ENCODE results near the gene FAM228B. TPM values are rescaled to one million over a fixed set of nuclear protein-coding genes. Genes with fewer than 3 reads are reported as not detected.

The FAM228B gene
- total RNA-seq, 1 experiment from 2014 or later, result 6.4 TPM

DNA sequence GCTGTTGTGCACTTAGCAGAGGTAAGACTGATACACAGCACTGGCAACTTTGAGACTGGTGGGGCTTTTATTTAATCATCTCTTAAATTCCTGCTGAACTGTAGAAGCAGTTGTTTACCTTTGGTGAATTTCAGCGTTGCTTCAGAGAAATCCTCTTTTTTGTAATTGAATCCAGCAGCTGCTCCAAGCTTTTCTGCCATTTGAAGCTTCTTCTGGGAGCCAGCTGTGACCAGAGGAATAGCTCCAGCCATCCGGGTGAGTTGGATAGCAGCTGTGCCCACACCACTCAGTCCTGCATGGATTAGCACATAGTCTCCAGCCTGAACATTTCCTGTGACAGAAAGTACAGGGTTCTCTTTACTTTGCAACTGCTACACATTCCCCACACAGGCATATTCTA is 42.6 kb upstream of the FAM228B start:
- no peaks in the 10 kb centered on the region for H3K9me2 ChIP-seq (replicated peaks; ENCODE audit: insufficient read depth, low read length)
- H3K79me2 ChIP-seq (ENCODE audit: low read length), result peaks cover 4% of the 10 kb centered on the region
- no peaks in the 10 kb centered on the region for H4K20me1 ChIP-seq (ENCODE audit: insufficient read depth, low read depth, low read length)
- H3K4me3 ChIP-seq (ENCODE audit: low read length), result no peak overlapping the region
- peaks cover 27% of the 10 kb centered on the region for H3K4me1 ChIP-seq (ENCODE audit: low read length)
- H3K36me3 ChIP-seq (ENCODE audit: insufficient read depth, low read length), result no peaks in the 10 kb centered on the region; the same call in 1 of the 2 replicates
- H3K4me2 ChIP-seq (ENCODE audit: low read depth, low read length, poor library complexity, severe bottlenecking), result no peak overlapping the region
- no peak overlapping the region for H2AFZ ChIP-seq (ENCODE audit: low read length)
- H3K27ac ChIP-seq (ENCODE audit: low read length), result no peak overlapping the region
- H3K27me3 ChIP-seq (ENCODE audit: low read length), result no peaks in the 10 kb centered on the region
- no peak for DNase-seq
- no peak overlapping the region for H3K9ac ChIP-seq (ENCODE audit: low read length)
- no peaks in the 10 kb centered on the region for H3K9me3 ChIP-seq (ENCODE audit: low read length)

- Histone ChIP-seq H3K9me3 (ENCODE audit: low read length) (no peaks in the 10 kb centered on the region), H2AFZ (ENCODE audit: low read length) (peak overlapping the region; percentile 71; the same call in 1 of the 2 replicates), H3K4me1 (ENCODE audit: low read length) (peaks cover 20% of the 10 kb centered on the region), H3K4me2 (ENCODE audit: low read depth, low read length, poor library complexity, severe bottlenecking) (peak overlapping the region; percentile 97), H3K9ac (ENCODE audit: low read length) (peak overlapping the region; percentile 84), H3K4me3 (ENCODE audit: low read length) (peak overlapping the region; percentile 70), H3K27me3 (ENCODE audit: low read length) (no peaks in the 10 kb centered on the region), H3K36me3 (ENCODE audit: insufficient read depth, low read length) (no peaks in the 10 kb centered on the region; the same call in 1 of the 2 replicates), H3K27ac (ENCODE audit: low read length) (peak overlapping the region; percentile 93), H3K79me2 (ENCODE audit: low read length) (no peaks in the 10 kb centered on the region), H3K9me2 (replicated peaks; ENCODE audit: insufficient read depth, low read length) (no peaks in the 10 kb centered on the region), H4K20me1 (ENCODE audit: insufficient read depth, low read depth, low read length) (no peaks in the 10 kb centered on the region)
- DNase-seq, result peak; percentile 54
Measured at GRCh38 chr2:24082787-24083566, 40.3 kb upstream of the FAM228B start.

DNA sequence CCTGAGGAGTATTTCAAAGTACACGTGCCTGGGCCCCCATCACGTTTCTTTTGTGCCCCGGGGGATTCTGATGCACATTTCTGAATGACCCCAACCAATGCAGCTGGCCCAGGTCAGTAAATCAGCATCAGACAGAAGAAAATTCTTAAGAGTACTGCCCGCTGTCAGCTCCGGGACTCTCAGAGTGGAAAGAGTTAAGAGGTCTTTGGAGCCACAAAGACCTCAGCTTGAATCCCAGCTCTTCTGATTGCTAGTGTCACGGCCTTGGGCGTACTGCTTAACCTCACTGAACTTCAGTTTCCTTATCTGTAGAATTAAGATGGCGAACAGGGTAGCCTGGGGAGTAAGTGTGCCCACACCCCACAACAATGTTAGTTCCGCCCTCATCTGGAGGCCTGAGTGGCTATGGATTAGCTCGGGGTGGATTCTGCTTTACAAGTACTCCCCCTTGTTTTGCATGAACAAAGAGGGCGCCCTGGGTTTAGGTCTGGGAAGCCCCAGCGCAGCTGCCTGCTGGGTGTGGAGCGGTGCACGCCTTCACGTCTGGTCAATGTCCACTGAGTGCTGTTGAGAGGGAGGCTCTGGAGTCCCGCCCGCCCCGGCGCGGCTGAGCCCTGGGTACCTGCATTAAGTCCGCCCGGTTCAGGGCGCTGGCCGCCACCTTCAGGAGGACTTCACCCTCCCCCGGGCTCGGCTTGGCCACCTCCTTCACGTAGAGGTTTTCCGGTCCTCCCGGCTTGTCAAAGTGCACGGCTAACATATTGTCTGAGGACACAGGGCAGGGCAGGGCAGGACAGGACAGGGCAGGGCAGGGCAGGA is 39.5 kb upstream of the FAM228B start:
- Histone ChIP-seq H3K79me2 (ENCODE audit: low read length) (no peaks in the 10 kb centered on the region), H3K27ac (ENCODE audit: low read length) (peak overlapping the region; percentile 93), H3K9ac (ENCODE audit: low read length) (peak overlapping the region; percentile 84), H2AFZ (ENCODE audit: low read length) (peak overlapping the region; percentile 90; the same call in 1 of the 2 replicates), H3K36me3 (ENCODE audit: insufficient read depth, low read length) (no peaks in the 10 kb centered on the region; the same call in 1 of the 2 replicates), H3K9me3 (ENCODE audit: low read length) (no peaks in the 10 kb centered on the region), H3K4me3 (ENCODE audit: low read length) (peak overlapping the region; percentile 70), H4K20me1 (ENCODE audit: insufficient read depth, low read depth, low read length) (no peaks in the 10 kb centered on the region), H3K4me2 (ENCODE audit: low read depth, low read length, poor library complexity, severe bottlenecking) (peak overlapping the region; percentile 97), H3K4me1 (ENCODE audit: low read length) (peaks cover 18% of the 10 kb centered on the region), H3K27me3 (ENCODE audit: low read length) (no peaks in the 10 kb centered on the region), H3K9me2 (replicated peaks; ENCODE audit: insufficient read depth, low read length) (no peaks in the 10 kb centered on the region)
- DNase-seq, result peak; percentile 98

DNA sequence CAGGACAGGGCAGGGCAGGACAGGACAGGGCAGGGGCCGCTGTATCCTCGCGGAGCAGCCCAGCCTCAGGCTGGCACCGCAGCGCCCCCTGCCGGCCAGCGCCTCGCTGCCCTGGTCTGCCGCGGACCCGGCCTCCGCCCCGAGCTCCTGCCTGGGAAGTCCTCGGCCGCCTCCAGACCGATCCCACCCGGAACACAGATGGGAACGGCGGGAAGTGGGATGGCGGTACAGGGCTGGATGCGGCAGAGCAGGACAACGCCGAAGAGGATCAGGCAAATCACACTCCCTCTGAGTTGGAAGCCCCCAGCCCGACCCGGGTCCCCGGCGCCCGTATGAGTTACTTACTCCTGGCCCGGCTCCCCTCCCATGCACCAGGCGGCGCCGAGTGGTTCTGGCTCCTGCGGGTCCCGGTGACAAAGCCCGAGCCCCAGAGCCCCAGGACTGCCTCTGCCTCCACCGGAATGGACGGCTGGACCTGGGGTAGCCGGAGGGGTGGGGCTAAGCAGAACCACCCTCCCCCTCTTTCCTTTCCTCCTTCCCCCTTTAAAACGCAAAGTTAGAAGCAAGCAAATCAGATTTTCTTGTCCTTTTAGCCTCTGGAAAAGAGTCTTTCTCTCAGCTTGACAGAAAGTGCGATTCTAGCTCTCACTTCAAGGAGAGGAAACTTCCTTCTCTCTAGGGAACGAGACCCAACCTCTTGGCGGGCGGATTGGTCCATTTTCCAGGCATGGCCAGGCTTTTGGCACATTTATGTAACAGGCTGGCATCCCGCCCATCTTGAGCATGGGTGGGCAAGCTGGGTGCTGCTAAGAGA is 38.7 kb upstream of the FAM228B start, which contains the start of gene TP53I3:
TP53I3 (minus strand) TSS at position 449 of the 814 bp plus-strand sequence. CDS start 508 bp downstream, outside the sequence.
- H3K4me1 ChIP-seq (ENCODE audit: low read length), result peaks cover 18% of the 10 kb centered on the region
- H3K4me3 ChIP-seq (ENCODE audit: low read length), result peak within 1 kb of the TSS; percentile 70

GRCh38 chr2:24085200-24085489 is 38.1 kb upstream of the FAM228B start:
- Histone ChIP-seq H4K20me1 (ENCODE audit: insufficient read depth, low read depth, low read length) (no peaks in the 10 kb centered on the region), H2AFZ (ENCODE audit: low read length) (peak overlapping the region; percentile 90), H3K9ac (ENCODE audit: low read length) (peak overlapping the region; percentile 84), H3K27ac (ENCODE audit: low read length) (peak overlapping the region; percentile 93), H3K9me2 (replicated peaks; ENCODE audit: insufficient read depth, low read length) (no peaks in the 10 kb centered on the region), H3K36me3 (ENCODE audit: insufficient read depth, low read length) (no peaks in the 10 kb centered on the region; the same call in 1 of the 2 replicates), H3K79me2 (ENCODE audit: low read length) (no peaks in the 10 kb centered on the region), H3K4me3 (ENCODE audit: low read length) (peak overlapping the region; percentile 70), H3K27me3 (ENCODE audit: low read length) (no peaks in the 10 kb centered on the region), H3K4me1 (ENCODE audit: low read length) (peaks cover 18% of the 10 kb centered on the region), H3K4me2 (ENCODE audit: low read depth, low read length, poor library complexity, severe bottlenecking) (peak overlapping the region; percentile 97), H3K9me3 (ENCODE audit: low read length) (no peaks in the 10 kb centered on the region)
- DNase-seq, result no peak

More for the DNA sequence above, 38.7 kb upstream of the FAM228B start, which contains the start of gene TP53I3:
- Histone ChIP-seq H3K36me3 (ENCODE audit: insufficient read depth, low read length) (no peaks in the 10 kb centered on the region; the same call in 1 of the 2 replicates), H3K27ac (ENCODE audit: low read length) (peak within 1 kb of the TSS; percentile 93), H3K79me2 (ENCODE audit: low read length) (no peaks in the 10 kb centered on the region), H3K27me3 (ENCODE audit: low read length) (no peaks in the 10 kb centered on the region), H3K4me2 (ENCODE audit: low read depth, low read length, poor library complexity, severe bottlenecking) (peak within 1 kb of the TSS; percentile 97), H3K9me3 (ENCODE audit: low read length) (no peaks in the 10 kb centered on the region), H4K20me1 (ENCODE audit: insufficient read depth, low read depth, low read length) (no peaks in the 10 kb centered on the region), H3K9ac (ENCODE audit: low read length) (peak within 1 kb of the TSS; percentile 84), H3K9me2 (replicated peaks; ENCODE audit: insufficient read depth, low read length) (no peaks in the 10 kb centered on the region), H2AFZ (ENCODE audit: low read length) (peak within 1 kb of the TSS; percentile 90)
- DNase-seq, result peak; percentile 94

GRCh38 chr2:24086241-24086640 is 37.0 kb upstream of the FAM228B start:
- H3K79me2 ChIP-seq (ENCODE audit: low read length), result no peaks in the 10 kb centered on the region
- no peaks in the 10 kb centered on the region for H3K9me2 ChIP-seq (replicated peaks; ENCODE audit: insufficient read depth, low read length)
- no peaks in the 10 kb centered on the region for H3K27me3 ChIP-seq (ENCODE audit: low read length)
- no peak overlapping the region for H3K4me3 ChIP-seq (ENCODE audit: low read length)
- peaks cover 18% of the 10 kb centered on the region for H3K4me1 ChIP-seq (ENCODE audit: low read length)
- H3K36me3 ChIP-seq (ENCODE audit: insufficient read depth, low read length), result no peaks in the 10 kb centered on the region; the same call in 1 of the 2 replicates
- no peak overlapping the region for H3K27ac ChIP-seq (ENCODE audit: low read length)
- no peak for DNase-seq
- H3K4me2 ChIP-seq (ENCODE audit: low read depth, low read length, poor library complexity, severe bottlenecking), result no peak overlapping the region
- no peaks in the 10 kb centered on the region for H3K9me3 ChIP-seq (ENCODE audit: low read length)
- no peaks in the 10 kb centered on the region for H4K20me1 ChIP-seq (ENCODE audit: insufficient read depth, low read depth, low read length)
- no peak overlapping the region for H3K9ac ChIP-seq (ENCODE audit: low read length)
- no peak overlapping the region for H2AFZ ChIP-seq (ENCODE audit: low read length)

GRCh38 chr2:24087032-24087431 is 36.2 kb upstream of the FAM228B start:
- H3K4me3 ChIP-seq (ENCODE audit: low read length), result no peak overlapping the region
- no peak overlapping the region for H3K9ac ChIP-seq (ENCODE audit: low read length)
- H2AFZ ChIP-seq (ENCODE audit: low read length), result no peak overlapping the region
- no peaks in the 10 kb centered on the region for H3K79me2 ChIP-seq (ENCODE audit: low read length)
- H3K36me3 ChIP-seq (ENCODE audit: insufficient read depth, low read length), result no peaks in the 10 kb centered on the region; the same call in 1 of the 2 replicates
- no peaks in the 10 kb centered on the region for H3K27me3 ChIP-seq (ENCODE audit: low read length)
- DNase-seq, result no peak
- no peaks in the 10 kb centered on the region for H4K20me1 ChIP-seq (ENCODE audit: insufficient read depth, low read depth, low read length)
- no peak overlapping the region for H3K27ac ChIP-seq (ENCODE audit: low read length)
- no peaks in the 10 kb centered on the region for H3K9me2 ChIP-seq (replicated peaks; ENCODE audit: insufficient read depth, low read length)
- no peaks in the 10 kb centered on the region for H3K9me3 ChIP-seq (ENCODE audit: low read length)
- H3K4me2 ChIP-seq (ENCODE audit: low read depth, low read length, poor library complexity, severe bottlenecking), result no peak overlapping the region
- H3K4me1 ChIP-seq (ENCODE audit: low read length), result peaks cover 18% of the 10 kb centered on the region

All from Karpas-422 (cell line).